GM12878 (cell line): ENCODE results near the gene SDF4.
"Not testable (repeated sequence)": the region's sequence is repeated elsewhere in the genome, so short reads cannot be mapped to it uniquely, and the experiment has no call there.

Source experiments
- CTCF ChIP-seq, 3 experiments: IDR thresholded peaks in 2 of 3; conservative IDR thresholded peaks in 1 of 3; 2 replicates each; pipeline ENCODE4 v1.5.1; 2011; ENCODE audit warnings: low read depth in 3 of 3, low read length in 3 of 3, mild to moderate bottlenecking in 3 of 3, control low read depth in 2 of 3, moderate library complexity in 2 of 3, inconsistent platforms in 1 of 3, mixed read lengths in 1 of 3; ENCODE audit not compliant: control insufficient read depth in 2 of 3, insufficient read depth in 1 of 3; ENCODE audit errors: extremely low read depth in 1 of 3
- E2F4 ChIP-seq: IDR thresholded peaks from 2 replicates; pipeline ENCODE4 v1.6.1; 2012; ENCODE audit warnings: low read depth, low read length, improper control_type of control experiment
- EP300 ChIP-seq, 2 experiments: fragments of 150-350 bp in 1 of 2; IDR thresholded peaks; 2 replicates each; pipeline ENCODE4 v1.6.1; 2011 to 2012; ENCODE audit warnings: low read depth in 2 of 2, low read length in 2 of 2, borderline replicate concordance in 1 of 2, improper control_type of control experiment in 1 of 2, inconsistent platforms in 1 of 2; ENCODE audit not compliant: control insufficient read depth in 1 of 2
- HDAC2 ChIP-seq: fragments of 200-600 bp; sonication (generic); IDR thresholded peaks from 2 replicates; pipeline ENCODE4 v1.6.1; 2017
- JUND ChIP-seq: IDR thresholded peaks from 2 replicates; pipeline ENCODE4 v1.6.1; 2012; ENCODE audit warnings: low read depth, mild to moderate bottlenecking, low read length, improper control_type of control experiment, moderate library complexity
- NFIC ChIP-seq: IDR thresholded peaks from 2 replicates; pipeline ENCODE4 v1.6.1; 2012; ENCODE audit warnings: low read depth, mild to moderate bottlenecking, inconsistent platforms, low read length, moderate library complexity
- RAD21 ChIP-seq: IDR thresholded peaks from 2 replicates; pipeline ENCODE4 v1.6.1; 2011; ENCODE audit warnings: mild to moderate bottlenecking, low read depth, low read length, moderate library complexity; ENCODE audit not compliant: insufficient read depth
- SIN3A ChIP-seq: IDR thresholded peaks from 2 replicates; pipeline ENCODE4 v1.6.1; 2012; ENCODE audit warnings: low read depth, low read length, improper control_type of control experiment

GRCh38 chr1:1248009-1248913 is 16.5 kb upstream of the SDF4 start:
- TF ChIP-seq CTCF (IDR thresholded peaks at IDR 0.05 in 2 of 3, conservative IDR thresholded peaks at IDR 0.05 in 1 of 3; ENCODE audit: control insufficient read depth in 2 of 3, extremely low read depth in 1 of 3, insufficient read depth in 1 of 3, low read depth in 3 of 3, low read length in 3 of 3); RAD21; EP300 (IDR thresholded peaks at IDR 0.05; ENCODE audit: borderline replicate concordance in 1 of 2, control insufficient read depth in 1 of 2, low read depth in 2 of 2, low read length in 2 of 2); SIN3A; HDAC2; NFIC; JUND; E2F4: not testable (repeated sequence)
